PFSK-1 (cell line): ENCODE results near the gene CACNG4.

ENCODE experiments used
- FOXP2 ChIP-seq: optimal IDR thresholded peaks from 2 replicates; pipeline ENCODE3; 2011; ENCODE audit warnings: borderline replicate concordance, control low read depth, inconsistent platforms; ENCODE audit not compliant: insufficient read depth; ENCODE audit errors: extremely low read length, extremely low read depth
- POLR2AphosphoS5 ChIP-seq: IDR thresholded peaks from 2 replicates; pipeline ENCODE4 v1.6.1; 2012; ENCODE audit warnings: low read depth, mild to moderate bottlenecking, control low read depth, low read length, moderate library complexity
- REST ChIP-seq, 2 experiments: IDR thresholded peaks; 2 replicates each; pipeline versions ENCODE4 v1.6.1 to v1.8.0; 2011 to 2012; ENCODE audit warnings: low read depth in 2 of 2, low read length in 2 of 2, control low read depth in 1 of 2, inconsistent platforms in 1 of 2, mild to moderate bottlenecking in 1 of 2, moderate library complexity in 1 of 2; ENCODE audit not compliant: insufficient read depth in 1 of 2
- SIN3A ChIP-seq: IDR thresholded peaks from 2 replicates; pipeline ENCODE4 v1.6.1; 2012; ENCODE audit warnings: mild to moderate bottlenecking, low read length, moderate library complexity, borderline replicate concordance; ENCODE audit not compliant: insufficient read depth
- TAF1 ChIP-seq: IDR thresholded peaks from 2 replicates; pipeline ENCODE4 v1.6.1; 2012; ENCODE audit warnings: low read length, control low read depth, borderline replicate concordance; ENCODE audit not compliant: insufficient read depth

GRCh38 chr17:67055041-67055443 is 90.5 kb downstream of the CACNG4 start:
- TF ChIP-seq REST (IDR thresholded peaks at IDR 0.05; ENCODE audit: insufficient read depth in 1 of 2, low read depth in 2 of 2, low read length in 2 of 2) (no peak), POLR2AphosphoS5 (no peak), FOXP2 (no peak), TAF1 (no peak), SIN3A (no peak)
